Transverse colon (tissue), 4 donors: Measurements from ENCODE around the gene ALKBH7. TPM values are rescaled to one million over a fixed set of nuclear protein-coding genes. Genes with fewer than 3 reads are reported as not detected.

Experiments
- DNase-seq: peaks from one replicate; pipeline ENCODE4 v3.0.0-alpha.2; 2019
- H3K27ac ChIP-seq, 4 donors: fragments of 200-600 bp; sonication (generic); 2 replicates each; pipeline ENCODE4 v1.5.1; 2016 to 2018; ENCODE audit warnings: inconsistent platforms in 4 of 4
- H3K27me3 ChIP-seq: fragments of 200-600 bp; sonication (generic); 2 replicates; pipeline ENCODE4 v1.5.1; 2017; ENCODE audit warnings: inconsistent platforms
- H3K36me3 ChIP-seq, 4 donors: fragments of 200-600 bp; sonication (generic); 2 replicates each; pipeline ENCODE4 v1.5.1; 2017 to 2019; ENCODE audit warnings: inconsistent platforms in 4 of 4
- H3K4me1 ChIP-seq, 4 donors: fragments of 200-600 bp; sonication (generic); 2 replicates each; pipeline ENCODE4 v1.5.1; 2017 to 2020; ENCODE audit warnings: inconsistent platforms in 4 of 4
- H3K4me3 ChIP-seq, 4 donors: fragments of 200-600 bp; sonication (generic); 1 replicate in 1 of 4; 2 replicates in 3 of 4; pipeline versions ENCODE4 v1.5.1 to v1.6.1; 2017 to 2019; ENCODE audit warnings: inconsistent platforms in 4 of 4
- H3K9me3 ChIP-seq, 2 donors: fragments of 200-600 bp; sonication (generic); 2 replicates each; pipeline ENCODE4 v1.5.1; 2017 to 2019; ENCODE audit warnings: inconsistent platforms in 2 of 2
- CTCF ChIP-seq, 5 experiments: fragments of 200-600 bp in 3 of 5; fragments of 450-650 bp in 2 of 5; sonication (generic) in 3 of 5; IDR thresholded peaks; 1 replicate in 2 of 5; 2 replicates in 3 of 5; pipeline ENCODE4 v1.5.1; 2016 to 2017; ENCODE audit warnings: antibody characterized with exemption in 5 of 5, inconsistent platforms in 3 of 5, mild to moderate bottlenecking in 2 of 5, moderate library complexity in 1 of 5
- EP300 ChIP-seq: sonication (generic); formaldehyde crosslinking; IDR thresholded peaks from one replicate; pipeline ENCODE4 v1.6.1; 2017; ENCODE audit warnings: antibody characterized with exemption, low read depth
- POLR2A ChIP-seq: fragments of 450-650 bp; IDR thresholded peaks from one replicate; pipeline ENCODE4 v1.6.1; 2016; ENCODE audit warnings: antibody characterized with exemption, mild to moderate bottlenecking, moderate library complexity
- POLR2AphosphoS5 ChIP-seq, 3 donors: sonication (generic); formaldehyde crosslinking; IDR thresholded peaks; one replicate each; pipeline ENCODE4 v1.6.1; 2016; ENCODE audit warnings: antibody characterized with exemption in 3 of 3
- WGBS, 2 donors: methylation state at CpG; one replicate each; pipeline ENCODE4 v1.1.5; 2018; ENCODE audit warnings: low coverage in 1 of 2; 5-methylcytosine and 5-hydroxymethylcytosine counted together
- in situ Hi-C, 4 donors: fragments of 200-750 bp; cut with MboI; loops; one replicate each; pipeline versions ENCODE4 v1.15.0 to v1.15.1; 2017; ENCODE audit warnings: low sequenced_read_pairs in 3 of 4, low pct_ligation_motif_present in 1 of 4, low pct_unique_long_range_greater_than_20kb in 1 of 4
- intact Hi-C: fragments of 100-400 bp; cut with DNase I; formaldehyde crosslinking; loops from one replicate; pipeline ENCODE4 v1.15.1; 2023; ENCODE audit warnings: low total_unique reads
- total RNA-seq, 4 donors: library from RNA; depleted of rRNA; stranded (reverse); fragments of >200 nt; gene quantifications; one replicate each; pipeline ENCODE4 v1.1.0, GENCODE V29; 2016

The ALKBH7 gene
- total RNA-seq, 4 donors from 2014 or later = 135 to 188 (median 158) TPM

GRCh38 chr19:6402058-6402457, 29.5 kb downstream of the ALKBH7 start:
- Histone ChIP-seq H3K27ac (peak overlapping the region; percentile 74 to 84 (median 80)), H3K4me1 (peaks cover 3 to 23% (median 13%) of the 10 kb centered on the region in 4 donors), H3K36me3 (no peaks in the 10 kb centered on the region), H3K27me3 (no peaks in the 10 kb centered on the region), H3K4me3 (peak overlapping the region in 1 of 4 donors; percentile 26), H3K9me3 (no peaks in the 10 kb centered on the region)
- intact Hi-C loops (no loop called here), in situ Hi-C loops (no loop called here)
- WGBS, 2 donors = 73 to 75% methylated on average over 4 to 10 of the region's 10 CpGs
- no peak for DNase-seq
- TF ChIP-seq POLR2AphosphoS5 (IDR thresholded peaks at IDR 0.05) (no peak), POLR2A (no peak), CTCF (IDR thresholded peaks at IDR 0.05) (no peak), EP300 (no peak)

GRCh38 chr19:6402837-6403608, 30.4 kb downstream of the ALKBH7 start:
- TF ChIP-seq POLR2AphosphoS5 (IDR thresholded peaks at IDR 0.05) (peak in 2 of 3 donors; percentile 35 to 54), CTCF (IDR thresholded peaks at IDR 0.05) (no peak)
- Histone ChIP-seq H3K27me3 (no peaks in the 10 kb centered on the region), H3K27ac (peak overlapping the region; percentile 74 to 84 (median 80)), H3K4me3 (peak overlapping the region in 1 of 4 donors; percentile 26), H3K9me3 (no peaks in the 10 kb centered on the region), H3K4me1 (peaks cover 3 to 23% (median 13%) of the 10 kb centered on the region in 4 donors), H3K36me3 (no peaks in the 10 kb centered on the region)
- in situ Hi-C loops = no loop called here
- WGBS, 2 donors = 42 to 49% methylated on average over 7 to 22 of the region's 22 CpGs
- intact Hi-C loops = no loop called here
- DNase-seq = peak; percentile 84

GRCh38 chr19:6406401-6406800, 33.8 kb downstream of the ALKBH7 start:
- Histone ChIP-seq H3K4me1 (peaks cover 3 to 23% (median 13%) of the 10 kb centered on the region in 4 donors), H3K27me3 (no peaks in the 10 kb centered on the region), H3K9me3 (no peaks in the 10 kb centered on the region), H3K36me3 (no peaks in the 10 kb centered on the region), H3K27ac (no peak overlapping the region), H3K4me3 (no peak overlapping the region)
- in situ Hi-C loops = no loop called here
- 80 to 81% methylated on average over 5 of the region's 5 CpGs for WGBS, 2 donors
- DNase-seq = no peak
- TF ChIP-seq CTCF (IDR thresholded peaks at IDR 0.05) (no peak), POLR2A (no peak), POLR2AphosphoS5 (IDR thresholded peaks at IDR 0.05) (no peak), EP300 (no peak)
- intact Hi-C loops = no loop called here

GRCh38 chr19:6409346-6409745, 36.8 kb downstream of the ALKBH7 start:
- no peaks in the 10 kb centered on the region for H3K27me3 ChIP-seq
- no peak overlapping the region for H3K4me3 ChIP-seq
- H3K9me3 ChIP-seq = no peaks in the 10 kb centered on the region
- no peak for DNase-seq
- no peak for TF ChIP-seq POLR2A
- no peak for TF ChIP-seq CTCF (IDR thresholded peaks at IDR 0.05)
- no peak for TF ChIP-seq POLR2AphosphoS5 (IDR thresholded peaks at IDR 0.05)
- no peak for TF ChIP-seq EP300
- in situ Hi-C loops = no loop called here
- H3K27ac ChIP-seq = no peak overlapping the region
- H3K36me3 ChIP-seq = peaks cover 0 to 5% (median under 1%) of the 10 kb centered on the region in 4 donors
- intact Hi-C loops = no loop called here
- 95 to 96% methylated on average over 4 to 6 of the region's 6 CpGs for WGBS, 2 donors
- H3K4me1 ChIP-seq = peaks cover 0 to 20% (median 2%) of the 10 kb centered on the region in 4 donors
